ENCODE measurements around the gene CD300LG.
"Not testable (repeated sequence)": the region's sequence is repeated elsewhere in the genome, so short reads cannot be mapped to it uniquely, and the experiment has no call there.

Gene CD300LG

GRCh38 chr17:43846963-43847371, at the start of gene CD300LG:
Gene CD300LG (plus strand): TSS chr17:43847176. CDS start chr17:43847217, 41 bp downstream.
- TF ChIP-seq CTCF (conservative IDR thresholded peaks at IDR 0.05; ENCODE audit: low read length): no peak
- DNase-seq (ENCODE audit: low read depth): no peak
- no peak within 1 kb of the TSS for H3K4me3 ChIP-seq (ENCODE audit: low read length)

GRCh38 chr17:43798024-43798423, 49.0 kb upstream of the CD300LG start:
- not testable (repeated sequence) for H3K4me3 ChIP-seq (ENCODE audit: low read length); DNase-seq (ENCODE audit: low read depth)

GRCh38 chr17:43799047-43799446, 47.9 kb upstream of the CD300LG start:
- no peak for DNase-seq (ENCODE audit: low read depth)
- no peak overlapping the region for H3K4me3 ChIP-seq (ENCODE audit: low read length)
- TF ChIP-seq CTCF (conservative IDR thresholded peaks at IDR 0.05; ENCODE audit: low read length): no peak

- no peak for DNase-seq (ENCODE audit: low read depth)
These were observed 46.2 kb upstream of the CD300LG start for GRCh38 chr17:43800736-43801135.

GRCh38 chr17:43801844-43802243, 45.1 kb upstream of the CD300LG start:
- TF ChIP-seq CTCF (conservative IDR thresholded peaks at IDR 0.05; ENCODE audit: low read length): no peak
- H3K4me3 ChIP-seq (ENCODE audit: low read length): no peak overlapping the region
- no peak for DNase-seq (ENCODE audit: low read depth)

More at GRCh38 chr17:43800736-43801135, 46.2 kb upstream of the CD300LG start:
- no peak overlapping the region for H3K4me3 ChIP-seq (ENCODE audit: low read length)
- no peak for TF ChIP-seq CTCF (conservative IDR thresholded peaks at IDR 0.05; ENCODE audit: low read length)

GRCh38 chr17:43803758-43804157, 43.2 kb upstream of the CD300LG start:
- H3K4me3 ChIP-seq (ENCODE audit: low read length): no peak overlapping the region
- no peak for DNase-seq (ENCODE audit: low read depth)
- TF ChIP-seq CTCF (conservative IDR thresholded peaks at IDR 0.05; ENCODE audit: low read length): no peak

GRCh38 chr17:43805117-43805516, 41.9 kb upstream of the CD300LG start:
- no peak for TF ChIP-seq CTCF (conservative IDR thresholded peaks at IDR 0.05; ENCODE audit: low read length)
- H3K4me3 ChIP-seq (ENCODE audit: low read length): no peak overlapping the region

GRCh38 chr17:43808076-43808475, 38.9 kb upstream of the CD300LG start:
- H3K4me3 ChIP-seq (ENCODE audit: low read length): no peak overlapping the region
- no peak for TF ChIP-seq CTCF (conservative IDR thresholded peaks at IDR 0.05; ENCODE audit: low read length)
- no peak for DNase-seq (ENCODE audit: low read depth)

More at GRCh38 chr17:43805117-43805516, 41.9 kb upstream of the CD300LG start:
- DNase-seq (ENCODE audit: low read depth): no peak
